PC-9 (cell line): ENCODE measurements around the gene SH3PXD2A.

Experiments
- CTCF ChIP-seq: fragments of 200-600 bp; sonication (generic); conservative IDR thresholded peaks from 2 replicates; pipeline ENCODE4 v1.6.1; 2017; ENCODE audit warnings: mixed run types, antibody characterized with exemption, mild to moderate bottlenecking, moderate library complexity
- EZH2 ChIP-seq: fragments of 200-600 bp; sonication (generic); IDR thresholded peaks from 2 replicates; pipeline ENCODE4 v1.8.0; 2017; ENCODE audit warnings: antibody characterized with exemption, low read depth

GRCh38 chr10:103544657-103545310 lies 310.6 kb downstream of the SH3PXD2A start:
- no peak for TF ChIP-seq CTCF
- no peak for TF ChIP-seq EZH2
